IPS-20b (cell line): ENCODE data around the gene HDAC7.

Experiments
- H3K27ac ChIP-seq: one replicate; pipeline ENCODE4 v1.5.1; 2013; ENCODE audit warnings: low read length
- H3K27me3 ChIP-seq: 2 replicates; pipeline ENCODE4 v1.6.1; 2013; ENCODE audit warnings: mild to moderate bottlenecking, low read length, inconsistent platforms; ENCODE audit not compliant: insufficient read depth
- H3K36me3 ChIP-seq: 2 replicates; pipeline ENCODE4 v1.6.1; 2013; ENCODE audit warnings: low read depth, mild to moderate bottlenecking, inconsistent platforms, low read length, moderate library complexity; ENCODE audit not compliant: insufficient read depth
- H3K4me1 ChIP-seq: 2 replicates; pipeline ENCODE4 v1.6.1; 2013; ENCODE audit warnings: mild to moderate bottlenecking, control low read depth, inconsistent platforms, low read length, moderate library complexity; ENCODE audit not compliant: insufficient read depth
- H3K4me3 ChIP-seq: 2 replicates; pipeline ENCODE4 v1.5.1; 2013; ENCODE audit warnings: mild to moderate bottlenecking, low read length, inconsistent platforms
- H3K9ac ChIP-seq: 2 replicates; pipeline ENCODE4 v1.6.1; 2013; ENCODE audit warnings: low read depth, mild to moderate bottlenecking, inconsistent platforms, low read length, moderate library complexity
- H3K9me3 ChIP-seq: 2 replicates; pipeline ENCODE4 v1.6.1; 2013; ENCODE audit warnings: mild to moderate bottlenecking, low read depth, low read length, inconsistent platforms; ENCODE audit not compliant: insufficient read depth

The HDAC7 gene

DNA sequence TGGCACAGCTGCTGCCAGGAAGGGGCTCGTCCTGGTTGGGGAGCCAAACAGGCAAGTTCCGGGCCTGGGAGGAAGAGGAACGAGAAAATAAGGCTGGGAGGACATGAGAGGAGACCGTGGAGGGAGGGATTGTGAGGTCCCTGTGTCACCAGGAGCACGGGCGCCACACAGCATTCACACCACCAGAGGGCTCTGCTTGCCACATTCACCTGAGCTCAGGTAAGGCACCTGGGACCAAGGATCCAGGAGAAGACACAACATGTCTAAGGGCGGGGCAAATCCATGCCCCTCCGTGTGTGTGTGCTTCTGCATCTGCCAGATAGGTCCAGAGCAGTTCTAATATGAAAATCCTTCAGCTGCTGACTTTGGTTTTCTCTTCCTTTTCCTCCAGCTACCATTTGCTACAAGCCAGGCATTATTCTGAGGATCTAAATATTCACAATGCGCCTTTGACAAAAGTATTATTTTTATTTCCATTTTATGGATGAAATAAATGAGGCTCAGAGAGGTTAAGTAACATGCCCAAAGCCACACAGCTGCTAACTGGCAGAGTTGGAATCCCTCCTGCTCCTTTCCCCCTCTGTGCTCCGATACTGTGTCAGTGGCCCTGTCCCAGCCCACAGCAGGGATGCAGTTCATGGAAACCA is 75.6 kb downstream of the HDAC7 start:
- H3K9ac ChIP-seq: no peak overlapping the region
- H3K27ac ChIP-seq: no peak overlapping the region
- H3K27me3 ChIP-seq: no peaks in the 10 kb centered on the region
- no peaks in the 10 kb centered on the region for H3K36me3 ChIP-seq
- no peaks in the 10 kb centered on the region for H3K9me3 ChIP-seq
- no peaks in the 10 kb centered on the region for H3K4me1 ChIP-seq
- H3K4me3 ChIP-seq: no peak overlapping the region

DNA sequence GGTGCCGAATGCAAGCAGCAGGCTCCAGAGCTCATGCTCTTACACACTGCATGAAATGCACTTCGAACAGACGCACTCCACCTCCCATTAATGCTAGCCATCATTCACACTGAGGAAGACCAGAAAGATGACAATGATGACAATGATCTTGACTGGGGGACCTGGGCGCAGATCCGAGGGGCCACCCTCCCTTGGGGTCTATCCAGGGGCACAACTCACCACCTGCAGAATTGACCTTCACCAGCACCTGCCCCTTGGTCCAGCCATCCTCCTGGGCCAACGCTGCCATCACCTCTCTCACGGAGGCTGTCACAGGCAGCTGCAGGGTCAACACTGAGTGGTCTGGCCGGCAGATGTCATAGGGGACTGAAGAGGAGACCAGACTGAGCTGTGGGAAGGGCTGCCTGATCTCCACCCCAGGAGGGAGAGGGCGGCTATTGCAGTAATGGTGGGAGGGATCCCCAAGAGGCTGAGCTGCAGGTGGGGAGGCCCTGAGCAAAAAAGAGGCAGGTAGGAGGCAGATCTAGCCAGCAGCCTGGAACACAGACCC is 76.3 kb downstream of the HDAC7 start:
- no peaks in the 10 kb centered on the region for H3K9me3 ChIP-seq
- H3K4me3 ChIP-seq: no peak overlapping the region
- no peak overlapping the region for H3K27ac ChIP-seq
- H3K36me3 ChIP-seq: no peaks in the 10 kb centered on the region
- no peak overlapping the region for H3K9ac ChIP-seq
- no peaks in the 10 kb centered on the region for H3K4me1 ChIP-seq
- H3K27me3 ChIP-seq: no peaks in the 10 kb centered on the region

DNA sequence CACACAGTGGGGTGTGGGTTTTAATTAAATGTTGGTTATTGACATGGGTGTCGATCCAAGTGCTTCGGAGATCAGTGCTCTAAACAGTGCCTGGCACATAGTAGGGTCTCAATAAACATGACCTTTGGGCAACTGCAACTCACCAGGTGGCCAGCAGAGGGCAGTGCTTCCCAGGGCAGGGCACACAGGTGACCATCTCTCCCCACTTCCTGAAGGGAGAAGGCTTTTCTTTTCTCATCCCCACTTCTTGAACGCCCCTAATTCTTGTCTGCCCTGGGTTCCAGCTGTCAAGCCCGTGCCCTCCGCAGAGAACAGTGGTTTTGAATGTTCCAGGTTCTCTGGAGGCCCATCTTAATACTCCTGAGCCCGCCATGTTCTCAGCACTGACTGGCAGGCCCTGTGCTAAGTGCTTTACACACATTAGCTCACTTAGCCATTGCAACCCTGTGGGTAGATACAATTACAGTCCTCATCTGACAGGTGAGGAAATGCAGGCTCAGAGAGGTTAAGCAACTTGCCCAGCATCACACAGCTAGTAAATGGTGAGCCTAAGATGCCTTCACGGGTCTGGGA is 77.4 kb downstream of the HDAC7 start:
- H3K9ac ChIP-seq: no peak overlapping the region
- no peaks in the 10 kb centered on the region for H3K27me3 ChIP-seq
- H3K27ac ChIP-seq: no peak overlapping the region
- no peak overlapping the region for H3K4me3 ChIP-seq
- H3K36me3 ChIP-seq: no peaks in the 10 kb centered on the region
- H3K9me3 ChIP-seq: no peaks in the 10 kb centered on the region
- H3K4me1 ChIP-seq: no peaks in the 10 kb centered on the region

DNA sequence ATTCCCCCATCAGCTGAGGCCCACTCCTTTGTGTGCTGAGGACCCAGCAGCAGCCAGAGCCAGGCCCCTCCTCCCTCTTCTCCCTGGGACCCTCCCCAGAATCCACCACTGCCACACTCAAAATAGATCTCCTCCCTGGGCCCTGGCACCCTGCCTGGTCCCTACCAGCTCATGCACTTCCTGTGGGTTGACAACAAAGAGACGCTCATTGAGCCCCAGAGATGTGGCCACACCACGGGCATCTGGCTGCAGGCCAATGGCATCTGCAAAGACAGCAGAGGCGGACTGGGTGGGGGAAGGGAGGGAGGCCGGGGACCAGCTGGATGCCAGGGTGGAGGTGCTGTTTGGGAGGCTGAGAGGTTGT is 78.4 kb downstream of the HDAC7 start:
- no peak overlapping the region for H3K9ac ChIP-seq

DNA sequence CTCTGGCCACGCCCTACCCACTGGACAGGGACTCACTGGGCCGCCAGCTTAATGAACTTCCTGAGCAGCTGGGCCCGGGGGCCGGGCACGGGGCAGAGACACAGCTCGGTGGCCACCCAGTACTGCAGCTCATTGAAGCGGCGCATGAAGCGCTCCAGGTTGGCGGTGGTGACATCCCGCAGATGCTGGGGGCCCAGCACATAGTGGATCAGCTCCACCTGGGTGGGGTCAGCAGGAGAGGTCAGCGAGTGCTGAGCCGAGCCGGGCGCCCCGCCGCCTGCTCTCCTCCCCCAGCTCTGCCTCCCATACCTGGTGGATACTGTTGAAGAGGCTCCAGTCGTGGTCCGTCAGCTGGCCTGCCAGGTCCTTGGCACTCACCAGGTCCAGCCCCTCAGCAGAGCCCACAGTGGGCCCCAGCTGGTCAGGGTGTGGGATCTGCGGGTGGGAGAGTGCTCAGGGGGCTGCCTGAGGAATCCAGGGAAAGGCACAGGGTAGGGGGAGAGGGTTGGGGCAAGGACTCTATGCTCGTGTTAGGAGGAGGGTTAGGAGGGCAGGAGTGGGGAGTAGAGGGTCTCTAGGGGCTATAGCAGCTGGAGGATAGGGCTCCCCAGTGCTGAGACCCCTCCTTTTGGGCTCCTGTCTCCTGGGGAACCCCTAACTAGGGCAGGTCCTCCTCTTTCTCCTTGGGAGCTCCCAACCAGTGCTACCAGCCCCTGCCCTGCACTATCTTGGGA is 78.9 kb downstream of the HDAC7 start:
- no peaks in the 10 kb centered on the region for H3K4me1 ChIP-seq
- H3K9me3 ChIP-seq: no peaks in the 10 kb centered on the region
- no peak overlapping the region for H3K27ac ChIP-seq
- H3K4me3 ChIP-seq: no peak overlapping the region
- H3K9ac ChIP-seq: no peak overlapping the region
- no peaks in the 10 kb centered on the region for H3K27me3 ChIP-seq
- H3K36me3 ChIP-seq: no peaks in the 10 kb centered on the region

More for the DNA sequence above, 78.4 kb downstream of the HDAC7 start:
- no peak overlapping the region for H3K27ac ChIP-seq
- H3K9me3 ChIP-seq: no peaks in the 10 kb centered on the region
- H3K4me3 ChIP-seq: no peak overlapping the region
- no peaks in the 10 kb centered on the region for H3K27me3 ChIP-seq
- H3K36me3 ChIP-seq: no peaks in the 10 kb centered on the region
- no peaks in the 10 kb centered on the region for H3K4me1 ChIP-seq

DNA sequence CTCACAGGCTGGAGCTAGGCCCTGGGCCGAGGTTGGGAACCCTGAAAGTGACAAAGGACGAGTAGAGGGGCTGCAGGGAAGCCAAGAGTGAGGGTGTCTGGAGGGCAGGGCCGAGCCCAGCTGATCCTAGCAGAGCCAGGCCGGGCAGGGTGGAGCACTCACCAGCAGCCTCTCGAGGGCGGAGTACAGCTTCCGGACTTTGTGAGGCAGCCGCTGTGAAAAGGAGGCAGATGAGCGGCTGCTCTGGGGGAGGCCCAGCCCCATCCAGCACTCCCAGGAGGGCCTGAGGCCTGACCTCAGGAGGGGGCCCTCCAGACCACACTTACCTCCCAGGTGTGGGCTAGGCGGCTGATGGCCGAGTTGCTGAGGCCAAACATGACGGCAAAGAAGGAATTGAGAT is 79.7 kb downstream of the HDAC7 start:
- H3K4me3 ChIP-seq: no peak overlapping the region
- no peak overlapping the region for H3K9ac ChIP-seq
- no peaks in the 10 kb centered on the region for H3K27me3 ChIP-seq

DNA sequence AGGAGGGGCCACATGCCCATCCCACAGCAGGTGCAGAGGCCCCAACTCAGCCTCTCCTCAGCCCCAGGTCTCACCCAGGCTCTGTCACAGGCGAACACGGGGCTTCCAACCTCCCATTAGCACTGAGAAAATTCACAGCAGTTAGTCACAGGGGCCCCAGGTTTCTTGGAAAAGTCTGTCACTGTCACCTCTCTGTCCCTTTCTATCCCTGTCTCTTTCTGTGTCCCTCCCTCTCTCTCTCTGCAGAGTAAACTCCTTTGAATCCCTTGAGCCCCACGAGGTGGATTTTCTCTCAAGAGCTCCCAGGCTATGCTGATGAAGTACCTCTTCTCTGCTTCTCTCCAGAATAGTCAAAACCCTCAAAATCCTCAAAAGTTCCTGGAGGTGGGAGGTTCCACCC is 80.4 kb downstream of the HDAC7 start:
- no peak overlapping the region for H3K27ac ChIP-seq

More for the DNA sequence above, 79.7 kb downstream of the HDAC7 start:
- no peaks in the 10 kb centered on the region for H3K36me3 ChIP-seq
- H3K9me3 ChIP-seq: no peaks in the 10 kb centered on the region
- peaks cover 4% of the 10 kb centered on the region for H3K4me1 ChIP-seq
- no peak overlapping the region for H3K27ac ChIP-seq

DNA sequence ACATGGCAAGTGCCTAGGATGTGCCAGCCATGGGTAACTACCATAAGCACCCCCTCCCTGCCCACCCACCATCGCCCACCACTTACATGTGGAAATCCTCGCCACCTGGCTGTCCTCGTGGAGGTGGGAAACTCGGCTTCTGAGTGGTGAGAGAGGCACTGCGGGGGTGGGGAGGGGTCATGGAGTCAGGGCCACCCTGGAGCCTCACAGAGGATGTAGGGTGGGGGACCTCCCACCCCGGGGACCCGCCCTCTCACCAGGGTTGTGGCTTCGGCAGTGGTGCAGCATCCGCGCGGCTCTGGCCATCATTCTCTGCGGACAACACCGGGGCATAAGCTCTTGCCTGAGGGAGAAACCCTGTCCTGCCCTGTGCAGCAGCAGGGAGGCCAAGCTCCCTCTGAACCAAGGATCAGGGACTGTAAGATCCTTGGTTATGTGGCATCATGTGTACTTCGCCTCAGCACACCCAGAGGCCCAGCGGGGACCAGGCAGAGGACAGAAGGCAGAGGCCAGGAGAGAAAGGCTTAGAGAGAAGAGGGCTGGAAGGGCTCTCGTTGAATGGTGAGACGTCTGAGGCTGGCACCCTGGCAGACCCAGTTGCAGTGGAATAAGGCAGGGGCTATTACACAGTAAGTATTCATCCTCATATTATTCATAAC is 81.6 kb downstream of the HDAC7 start:
- no peak overlapping the region for H3K4me3 ChIP-seq
- peaks cover 13% of the 10 kb centered on the region for H3K4me1 ChIP-seq
- H3K36me3 ChIP-seq: no peaks in the 10 kb centered on the region
- no peak overlapping the region for H3K27ac ChIP-seq
- no peaks in the 10 kb centered on the region for H3K9me3 ChIP-seq
- no peak overlapping the region for H3K9ac ChIP-seq
- H3K27me3 ChIP-seq: no peaks in the 10 kb centered on the region

More for the DNA sequence above, 80.4 kb downstream of the HDAC7 start:
- Histone ChIP-seq H3K9me3 (no peaks in the 10 kb centered on the region), H3K9ac (no peak overlapping the region), H3K36me3 (no peaks in the 10 kb centered on the region), H3K4me1 (peaks cover 10% of the 10 kb centered on the region), H3K4me3 (no peak overlapping the region), H3K27me3 (no peaks in the 10 kb centered on the region)

DNA sequence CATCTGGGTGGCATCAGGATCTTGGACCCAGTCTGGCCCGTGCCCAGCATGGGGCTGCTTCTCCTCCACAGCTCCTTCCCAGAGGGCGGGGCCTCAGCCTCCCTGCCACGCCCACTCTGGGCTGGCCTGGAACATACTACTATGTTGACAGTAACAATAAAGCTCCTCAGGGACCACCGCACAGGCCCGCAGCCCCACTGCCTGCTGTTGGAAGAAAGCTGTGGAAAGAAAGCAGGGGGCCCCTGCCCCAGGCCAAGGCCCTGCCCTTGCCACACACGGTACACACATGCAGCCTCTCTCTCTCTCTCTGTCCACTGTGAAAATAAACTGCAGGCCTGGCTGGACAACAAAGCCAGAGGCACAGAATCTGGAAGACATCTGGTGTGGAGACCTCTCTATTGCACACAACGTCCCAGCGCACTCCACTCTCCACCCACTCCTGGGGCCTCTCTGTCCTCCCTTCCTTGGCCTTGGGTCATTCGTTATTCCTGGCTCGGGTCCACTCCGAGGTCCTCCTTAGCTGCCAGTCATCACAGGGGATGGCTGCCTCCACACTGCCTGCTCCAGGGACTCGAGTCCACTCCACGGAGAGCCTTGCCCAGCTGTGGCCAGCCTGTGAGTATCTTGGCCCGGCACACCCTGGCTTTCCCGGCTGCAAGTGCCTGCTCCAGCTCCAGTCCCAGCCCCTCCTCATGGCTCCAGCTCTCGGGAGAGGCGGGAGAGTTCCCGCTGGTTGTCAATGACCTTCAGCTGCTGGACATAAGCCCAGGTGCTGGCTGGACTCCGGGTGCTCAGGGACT is 82.6 kb downstream of the HDAC7 start:
- Histone ChIP-seq H3K36me3 (no peaks in the 10 kb centered on the region), H3K27me3 (no peaks in the 10 kb centered on the region), H3K4me1 (peaks cover 13% of the 10 kb centered on the region), H3K9ac (no peak overlapping the region), H3K9me3 (no peaks in the 10 kb centered on the region), H3K27ac (no peak overlapping the region), H3K4me3 (no peak overlapping the region)

DNA sequence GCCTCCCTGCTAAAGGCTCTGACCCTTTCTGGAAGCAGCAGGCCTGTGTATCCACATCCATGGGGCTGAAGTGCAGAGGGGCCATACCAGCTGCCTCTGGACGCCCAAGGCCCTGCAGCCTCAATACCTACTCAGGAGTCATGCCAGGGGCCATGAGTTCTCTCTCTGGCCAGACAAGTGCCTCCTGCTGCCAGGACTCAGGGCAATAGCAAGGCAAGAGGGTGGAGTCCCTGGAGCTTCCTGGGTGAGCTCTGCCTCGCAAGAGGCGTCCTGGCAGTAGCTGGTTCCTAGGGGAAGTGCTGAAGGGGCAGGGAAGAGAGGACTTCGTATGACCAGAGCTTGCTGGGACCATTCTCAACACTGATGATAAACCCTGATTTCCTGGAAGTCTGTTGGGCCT is 83.5 kb downstream of the HDAC7 start:
- Histone ChIP-seq H3K4me1 (peaks cover 13% of the 10 kb centered on the region), H3K36me3 (no peaks in the 10 kb centered on the region), H3K27ac (no peak overlapping the region), H3K27me3 (no peaks in the 10 kb centered on the region), H3K9ac (no peak overlapping the region), H3K4me3 (no peak overlapping the region), H3K9me3 (no peaks in the 10 kb centered on the region)

DNA sequence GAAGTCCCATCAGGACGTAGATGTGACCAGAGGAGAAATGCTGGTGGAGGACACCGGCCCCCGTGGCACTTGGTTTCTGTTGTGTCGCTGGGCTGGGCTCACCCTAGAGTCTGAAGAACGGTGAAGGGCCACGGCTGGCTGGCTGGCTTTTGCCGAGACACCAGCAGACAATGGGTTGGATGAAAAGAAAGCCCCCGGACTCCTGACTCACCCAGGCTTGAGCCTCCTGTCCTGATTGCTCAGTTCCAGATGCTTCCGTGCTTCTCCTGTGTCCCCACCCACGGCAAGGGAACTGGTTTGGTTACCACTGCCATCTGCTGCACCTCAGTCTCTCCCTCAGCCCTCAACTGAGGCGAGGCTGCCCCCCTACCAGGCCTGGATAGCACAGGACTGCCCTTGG is 84.1 kb downstream of the HDAC7 start:
- H3K27me3 ChIP-seq: no peaks in the 10 kb centered on the region
- H3K27ac ChIP-seq: no peak overlapping the region
- H3K36me3 ChIP-seq: no peaks in the 10 kb centered on the region
- H3K4me1 ChIP-seq: peaks cover 13% of the 10 kb centered on the region
- no peak overlapping the region for H3K4me3 ChIP-seq
- H3K9me3 ChIP-seq: no peaks in the 10 kb centered on the region
- H3K9ac ChIP-seq: no peak overlapping the region
